Neuronal stem cell (in vitro differentiated cells): ENCODE results near the gene IER5L.
A peak's percentile ranks its signal among the peaks of the same experiment; 100 is the strongest.

Experiments
- DNase-seq: peaks from one replicate; pipeline ENCODE4 v3.0.0-alpha.2; 2013; ENCODE audit warnings: low spot score
- H2AFZ ChIP-seq: one replicate; pipeline ENCODE4 v1.6.1; 2013; ENCODE audit warnings: mild to moderate bottlenecking, low read length, inconsistent platforms
- H2AK5ac ChIP-seq: 2 replicates; pipeline ENCODE4 v1.6.1; 2013; ENCODE audit warnings: low read depth, mild to moderate bottlenecking, inconsistent platforms, low read length, moderate library complexity, mixed read lengths
- H2BK120ac ChIP-seq: 2 replicates; pipeline ENCODE4 v1.6.1; 2013; ENCODE audit warnings: low read depth, mild to moderate bottlenecking, inconsistent platforms, low read length, moderate library complexity, mixed read lengths
- H2BK12ac ChIP-seq: one replicate; pipeline ENCODE4 v1.6.1; 2013; ENCODE audit warnings: low read length, inconsistent platforms
- H2BK15ac ChIP-seq: 2 replicates; pipeline ENCODE4 v1.6.1; 2013; ENCODE audit warnings: mild to moderate bottlenecking, low read length, inconsistent platforms, mixed read lengths
- H2BK5ac ChIP-seq: one replicate; pipeline ENCODE4 v1.6.1; 2013; ENCODE audit warnings: inconsistent platforms, mild to moderate bottlenecking, low read length, moderate library complexity
- H3K14ac ChIP-seq: one replicate; pipeline ENCODE4 v1.6.1; 2013; ENCODE audit warnings: low read length, inconsistent platforms
- H3K18ac ChIP-seq: 2 replicates; pipeline ENCODE4 v1.6.1; 2013; ENCODE audit warnings: low read length, inconsistent platforms
- H3K23ac ChIP-seq: 2 replicates; pipeline ENCODE4 v1.6.1; 2013; ENCODE audit warnings: low read depth, mild to moderate bottlenecking, mixed read lengths, low read length, inconsistent platforms; ENCODE audit not compliant: poor library complexity
- H3K27ac ChIP-seq: replicated peaks from 3 replicates; pipeline ENCODE4 v1.5.1; 2013; ENCODE audit warnings: low read length, inconsistent platforms
- H3K27me3 ChIP-seq, 3 experiments: 2 replicates each; pipeline ENCODE4 v1.6.1; 2013; ENCODE audit warnings: low read length in 3 of 3, mild to moderate bottlenecking in 2 of 3, inconsistent platforms in 1 of 3, low read depth in 1 of 3, mixed read lengths in 1 of 3, moderate library complexity in 1 of 3; ENCODE audit not compliant: control insufficient read depth in 3 of 3, insufficient read depth in 3 of 3
- H3K36me3 ChIP-seq, 2 donors: replicated peaks in 1 of 2; 2 replicates each; pipeline ENCODE4 v1.6.1; 2013; ENCODE audit warnings: low read length in 2 of 2; ENCODE audit not compliant: control insufficient read depth in 2 of 2, insufficient read depth in 2 of 2
- H3K4ac ChIP-seq: 2 replicates; pipeline ENCODE4 v1.6.1; 2013; ENCODE audit warnings: inconsistent platforms, mild to moderate bottlenecking, low read length, moderate library complexity
- H3K4me1 ChIP-seq, 2 donors: 1 replicate in 1 of 2; 2 replicates in 1 of 2; pipeline ENCODE4 v1.6.1; 2013; ENCODE audit warnings: low read length in 2 of 2, low read depth in 1 of 2; ENCODE audit not compliant: control insufficient read depth in 2 of 2, insufficient read depth in 1 of 2
- H3K4me2 ChIP-seq: one replicate; pipeline ENCODE4 v1.6.1; 2013; ENCODE audit warnings: mild to moderate bottlenecking, low read length, inconsistent platforms; ENCODE audit not compliant: insufficient read depth, poor library complexity, severe bottlenecking
- H3K4me3 ChIP-seq, 2 donors: 2 replicates each; pipeline ENCODE4 v1.5.1; 2013; ENCODE audit warnings: low read length in 2 of 2, mild to moderate bottlenecking in 2 of 2, inconsistent platforms in 1 of 2, moderate library complexity in 1 of 2
- H3K79me1 ChIP-seq: one replicate; pipeline ENCODE4 v1.6.1; 2013; ENCODE audit warnings: low read depth, mild to moderate bottlenecking, inconsistent platforms, low read length, moderate library complexity
- H3K9ac ChIP-seq: one replicate; pipeline ENCODE4 v1.6.1; 2013; ENCODE audit warnings: mild to moderate bottlenecking, low read depth, low read length, inconsistent platforms; ENCODE audit not compliant: poor library complexity
- H3K9me3 ChIP-seq, 2 donors: replicated peaks in 1 of 2; 2 replicates each; pipeline versions ENCODE3 to v1.6.1; 2013; ENCODE audit warnings: low read length in 2 of 2, mild to moderate bottlenecking in 2 of 2, inconsistent platforms in 1 of 2, low read depth in 1 of 2, mixed read lengths in 1 of 2, moderate library complexity in 1 of 2; ENCODE audit not compliant: control insufficient read depth in 2 of 2, insufficient read depth in 1 of 2
- H4K8ac ChIP-seq: one replicate; pipeline ENCODE4 v1.6.1; 2013; ENCODE audit warnings: low read depth, mild to moderate bottlenecking, inconsistent platforms, low read length, moderate library complexity
- H4K91ac ChIP-seq: one replicate; pipeline ENCODE4 v1.6.1; 2013; ENCODE audit warnings: low read length, low read depth, mild to moderate bottlenecking, inconsistent platforms; ENCODE audit not compliant: poor library complexity
- WGBS, 2 donors: extraction: QIAGEN DNeasy Blood & Tissue Kit; methylation state at CpG; one replicate each; pipeline ENCODE4 v1.1.7; 2013; ENCODE audit warnings: missing lambda C conversion rate in 2 of 2, mixed read lengths in 1 of 2; ENCODE audit not compliant: insufficient read length in 2 of 2, insufficient replicate concordance in 1 of 2; ENCODE audit errors: extremely low coverage in 2 of 2; 5-methylcytosine and 5-hydroxymethylcytosine counted together

Gene IER5L

DNA sequence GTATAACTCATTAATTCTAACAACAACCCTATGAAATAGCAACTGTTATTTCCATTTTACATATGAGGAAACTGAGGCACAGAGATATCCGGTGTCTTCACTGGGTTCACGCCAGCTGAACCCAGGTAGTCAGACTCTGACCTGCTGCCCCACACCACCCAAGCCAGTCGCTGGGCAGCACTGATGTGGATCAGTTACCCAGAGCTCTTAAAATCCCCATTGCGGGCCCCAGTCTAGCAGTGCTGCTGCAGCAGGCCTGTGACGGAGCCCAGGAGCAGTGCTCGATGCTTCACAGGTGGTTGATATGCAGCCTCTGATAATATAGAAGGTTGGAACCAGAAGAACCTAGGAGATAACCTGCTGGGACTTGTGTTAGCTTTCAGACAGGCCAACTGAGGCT lies 42.6 kb downstream of the IER5L start:
- no peaks in the 10 kb centered on the region for H3K79me1 ChIP-seq
- H3K23ac ChIP-seq = no peak overlapping the region
- no peak overlapping the region for H2BK15ac ChIP-seq
- WGBS, 2 donors = no CpG with 5 or more reads among the region's 6 CpGs
- no peak overlapping the region for H2BK5ac ChIP-seq
- H2AFZ ChIP-seq = no peak overlapping the region
- no peak overlapping the region for H3K14ac ChIP-seq
- no peaks in the 10 kb centered on the region for H3K9me3 ChIP-seq
- no peak overlapping the region for H2BK12ac ChIP-seq
- H4K8ac ChIP-seq = no peak overlapping the region
- no peaks in the 10 kb centered on the region for H3K27me3 ChIP-seq
- H3K4me3 ChIP-seq = no peak overlapping the region
- H2BK120ac ChIP-seq = no peak overlapping the region
- H2AK5ac ChIP-seq = no peak overlapping the region
- no peak overlapping the region for H4K91ac ChIP-seq
- H3K27ac ChIP-seq = no peak overlapping the region
- H3K4me1 ChIP-seq = peaks cover 8 to 20% of the 10 kb centered on the region in 2 donors
- H3K9ac ChIP-seq = no peak overlapping the region
- peaks cover 27 to 72% of the 10 kb centered on the region in 2 donors for H3K36me3 ChIP-seq
- no peak overlapping the region for H3K4ac ChIP-seq
- DNase-seq = no peak
- no peak overlapping the region for H3K4me2 ChIP-seq
- H3K18ac ChIP-seq = no peak overlapping the region

DNA sequence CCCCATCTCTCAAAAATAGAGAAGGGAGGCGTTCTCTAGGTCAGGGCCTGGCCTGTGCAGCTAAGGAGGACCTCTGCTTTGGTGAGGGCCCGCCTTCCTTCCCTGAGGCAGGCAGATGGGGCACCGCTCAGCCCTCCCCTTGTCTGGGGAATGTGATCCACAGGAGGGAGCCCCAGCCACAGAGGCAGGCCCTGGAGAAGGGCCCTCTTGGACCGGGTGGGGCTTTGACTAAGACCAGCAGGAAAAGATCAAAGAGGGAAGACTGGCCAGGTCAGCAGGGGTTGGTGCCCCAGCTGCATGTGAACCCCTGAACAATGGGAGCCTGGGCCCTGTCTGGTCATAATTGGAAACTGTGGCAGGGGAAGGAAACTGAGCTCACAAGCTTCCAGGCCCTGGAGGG lies 45.0 kb downstream of the IER5L start:
- H3K27me3 ChIP-seq = no peaks in the 10 kb centered on the region
- no peak overlapping the region for H3K4me2 ChIP-seq
- H3K14ac ChIP-seq = no peak overlapping the region
- no peak overlapping the region for H3K27ac ChIP-seq
- H3K18ac ChIP-seq = no peak overlapping the region
- H3K9ac ChIP-seq = no peak overlapping the region
- no CpG with 5 or more reads among the region's 4 CpGs for WGBS, 2 donors
- DNase-seq = no peak
- no peak overlapping the region for H4K91ac ChIP-seq
- peaks cover 32 to 86% of the 10 kb centered on the region in 2 donors for H3K36me3 ChIP-seq
- no peak overlapping the region for H2AFZ ChIP-seq
- H3K4me3 ChIP-seq = no peak overlapping the region
- no peak overlapping the region for H2AK5ac ChIP-seq
- H2BK5ac ChIP-seq = no peak overlapping the region
- no peaks in the 10 kb centered on the region for H3K9me3 ChIP-seq
- no peak overlapping the region for H2BK15ac ChIP-seq
- H2BK120ac ChIP-seq = no peak overlapping the region
- H3K4ac ChIP-seq = no peak overlapping the region
- H3K4me1 ChIP-seq = peaks cover 0 to 4% of the 10 kb centered on the region in 2 donors
- no peak overlapping the region for H2BK12ac ChIP-seq
- no peak overlapping the region for H4K8ac ChIP-seq
- no peak overlapping the region for H3K23ac ChIP-seq
- no peaks in the 10 kb centered on the region for H3K79me1 ChIP-seq

DNA sequence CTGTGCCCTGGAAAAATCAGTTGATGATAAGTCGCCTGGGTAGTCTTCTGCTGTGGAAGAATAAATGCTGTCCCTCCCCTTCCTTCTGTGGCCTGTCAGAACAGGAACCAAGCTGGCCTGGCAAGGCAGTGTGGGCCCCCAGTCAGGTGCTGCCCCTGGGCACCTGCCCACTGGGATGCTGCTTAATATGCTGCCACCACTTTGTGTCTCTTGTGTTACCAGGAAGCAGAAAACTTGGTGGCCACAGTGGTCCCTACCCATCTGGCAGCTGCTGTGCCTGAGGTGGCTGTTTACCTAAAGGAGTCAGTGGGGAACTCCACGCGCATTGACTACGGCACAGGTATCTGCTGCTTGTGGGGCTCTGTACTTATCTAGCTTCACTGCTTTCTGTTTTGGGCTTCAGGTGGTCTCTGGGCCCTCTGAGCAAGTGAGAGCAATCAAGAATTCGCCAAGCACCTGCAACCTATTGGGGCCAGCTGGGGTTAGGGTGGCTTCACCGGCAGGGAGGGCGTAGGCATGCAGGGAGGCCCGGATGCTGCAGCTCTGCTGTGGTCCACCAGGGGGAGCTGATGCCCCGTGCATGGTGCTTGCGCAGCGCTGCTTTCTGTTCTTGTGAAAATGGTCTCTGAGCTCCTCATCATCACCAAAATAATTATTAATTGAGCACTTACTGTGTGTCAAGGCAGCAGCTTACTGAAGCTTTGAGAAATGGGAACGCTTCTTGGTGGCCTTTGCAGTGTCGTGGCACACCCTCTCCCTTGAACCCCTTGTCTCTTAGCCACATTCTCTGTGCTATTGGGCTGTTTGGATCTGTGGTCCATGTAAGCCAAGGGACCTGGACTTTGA lies 46.5 kb downstream of the IER5L start:
- no peak overlapping the region for H2BK120ac ChIP-seq
- H3K9me3 ChIP-seq = no peaks in the 10 kb centered on the region
- no peak overlapping the region for H4K91ac ChIP-seq
- H2BK15ac ChIP-seq = no peak overlapping the region
- no peak overlapping the region for H2BK12ac ChIP-seq
- no CpG with 5 or more reads among the region's 13 CpGs for WGBS, 2 donors
- no peak overlapping the region for H3K4me3 ChIP-seq
- no peaks in the 10 kb centered on the region for H3K79me1 ChIP-seq
- DNase-seq = no peak
- no peak overlapping the region for H3K4me2 ChIP-seq
- H3K36me3 ChIP-seq = peaks cover 28 to 80% of the 10 kb centered on the region in 2 donors
- H2BK5ac ChIP-seq = peak overlapping the region; percentile 22
- H2AK5ac ChIP-seq = peak overlapping the region; percentile 63
- H3K27ac ChIP-seq = peak overlapping the region; percentile 16
- H2AFZ ChIP-seq = no peak overlapping the region
- no peak overlapping the region for H3K9ac ChIP-seq
- H3K27me3 ChIP-seq = no peaks in the 10 kb centered on the region
- no peak overlapping the region for H3K18ac ChIP-seq
- H3K4ac ChIP-seq = no peak overlapping the region
- peaks cover 10 to 14% of the 10 kb centered on the region in 2 donors for H3K4me1 ChIP-seq
- peak overlapping the region; percentile 37 for H3K23ac ChIP-seq
- H3K14ac ChIP-seq = no peak overlapping the region
- H4K8ac ChIP-seq = no peak overlapping the region

DNA sequence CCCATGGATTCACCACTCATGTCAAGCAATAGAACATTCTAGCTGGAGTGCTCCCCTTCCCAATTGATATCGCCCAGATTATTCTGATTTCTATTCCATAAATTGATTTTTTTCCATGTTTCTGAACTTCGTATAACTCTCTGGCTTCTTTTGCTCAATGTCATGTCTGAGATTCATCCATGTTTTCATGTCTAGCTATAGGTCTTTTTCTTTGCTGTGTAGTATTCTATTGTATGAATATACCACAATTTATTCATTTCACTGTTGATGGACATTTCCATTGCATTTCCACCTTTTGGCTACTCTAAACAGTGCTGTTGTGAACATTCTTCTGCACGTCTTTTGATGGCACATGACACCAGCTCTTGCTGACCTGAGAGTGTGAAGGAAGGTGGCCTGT lies 47.3 kb downstream of the IER5L start:
- Histone ChIP-seq H3K23ac (peak overlapping the region; percentile 37), H3K4me1 (peaks cover 14 to 16% of the 10 kb centered on the region in 2 donors), H2AK5ac (no peak overlapping the region), H3K14ac (no peak overlapping the region), H4K8ac (no peak overlapping the region), H2BK15ac (no peak overlapping the region), H2BK5ac (no peak overlapping the region), H2BK12ac (no peak overlapping the region), H3K27ac (peak overlapping the region; percentile 16), H3K9ac (no peak overlapping the region), H4K91ac (no peak overlapping the region), H3K18ac (no peak overlapping the region), H3K9me3 (no peaks in the 10 kb centered on the region), H3K4ac (no peak overlapping the region), H2BK120ac (no peak overlapping the region), H3K36me3 (peaks cover 24 to 75% of the 10 kb centered on the region in 2 donors), H3K79me1 (no peaks in the 10 kb centered on the region), H3K27me3 (no peaks in the 10 kb centered on the region), H3K4me3 (no peak overlapping the region), H2AFZ (no peak overlapping the region), H3K4me2 (no peak overlapping the region)
- WGBS, 2 donors = no CpG with 5 or more reads among the region's 3 CpGs
- no peak for DNase-seq
